AG04449 (cell line): ENCODE results near the gene CDK8.
"Not testable (repeated sequence)": the region's sequence is repeated elsewhere in the genome, so short reads cannot be mapped to it uniquely, and the experiment has no call there.

Experiments
- CTCF ChIA-PET: fragments of 350-600 bp; formaldehyde crosslinking; extraction: SDS; loops from one replicate; lab custom pipeline; 2021; ENCODE audit warnings: antibody characterized with exemption; lab: Yijun Ruan, JAX
- POLR2A ChIA-PET: fragments of 400-600, 350-600 bp; formaldehyde crosslinking; extraction: SDS; loops from one replicate; lab custom pipeline; 2020; ENCODE audit warnings: antibody characterized with exemption, inconsistent platforms; lab: Yijun Ruan, JAX
- DNase-seq: peaks from one replicate; pipeline ENCODE4 v3.0.0-alpha.2; 2010; ENCODE audit warnings: low read depth, low spot score
- H3K4me3 ChIP-seq: 2 replicates; pipeline ENCODE4 v1.5.1; 2011; ENCODE audit warnings: low read depth, mild to moderate bottlenecking, control low read depth, low read length
- CTCF ChIP-seq: IDR thresholded peaks from one replicate; pipeline ENCODE4 v1.5.1; 2011; ENCODE audit warnings: mild to moderate bottlenecking, moderate library complexity, low read length, control low read depth, inconsistent platforms; ENCODE audit not compliant: insufficient read depth; ENCODE audit errors: missing control alignments

Gene CDK8

GRCh38 chr13:26310470-26310869, 56.5 kb downstream of the CDK8 start:
- DNase-seq = no peak
- H3K4me3 ChIP-seq = no peak overlapping the region
- POLR2A ChIA-PET = no interaction called here
- CTCF ChIA-PET = interaction anchor here (0.9 kb wide), 1 partner anchor 11 kb away, joined by 4 read pairs; no protein-coding TSS in a partner anchor
- no peak for TF ChIP-seq CTCF

GRCh38 chr13:26312019-26312418, 58.1 kb downstream of the CDK8 start:
- DNase-seq, H3K4me3 ChIP-seq, POLR2A ChIA-PET: not testable (repeated sequence)
- CTCF ChIA-PET = interaction anchor here (1.5 kb wide), 1 partner anchor 126 kb away, joined by 3 read pairs; no protein-coding TSS in a partner anchor

- DNase-seq, CTCF ChIA-PET, POLR2A ChIA-PET, H3K4me3 ChIP-seq: not testable (repeated sequence)
Measured at GRCh38 chr13:26316095-26316494, 62.2 kb downstream of the CDK8 start.

- ChIA-PET POLR2A (no interaction called here), CTCF (interaction anchor here (1.2 kb wide), 1 partner anchor 10 kb away, joined by 4 read pairs; no protein-coding TSS in a partner anchor)
- TF ChIP-seq CTCF = no peak
- no peak for DNase-seq
- no peak overlapping the region for H3K4me3 ChIP-seq
Measured at GRCh38 chr13:26320766-26321165, 66.8 kb downstream of the CDK8 start.

- POLR2A ChIA-PET = no interaction called here
- CTCF ChIA-PET = no interaction called here
- no peak for TF ChIP-seq CTCF
Measured at GRCh38 chr13:26323127-26323526, 69.2 kb downstream of the CDK8 start.

GRCh38 chr13:26323764-26324163, 69.8 kb downstream of the CDK8 start:
- no peak for DNase-seq
- POLR2A ChIA-PET = no interaction called here
- H3K4me3 ChIP-seq = no peak overlapping the region
- TF ChIP-seq CTCF = no peak
- CTCF ChIA-PET = no interaction called here

More at GRCh38 chr13:26323127-26323526, 69.2 kb downstream of the CDK8 start:
- H3K4me3 ChIP-seq = no peak overlapping the region
- no peak for DNase-seq

- H3K4me3 ChIP-seq = no peak overlapping the region
- ChIA-PET CTCF (no interaction called here), POLR2A (no interaction called here)
- DNase-seq = no peak
- TF ChIP-seq CTCF = no peak
Measured at GRCh38 chr13:26324294-26324693, 70.4 kb downstream of the CDK8 start.

- DNase-seq = no peak
- POLR2A ChIA-PET = no interaction called here
- CTCF ChIA-PET = no interaction called here
- TF ChIP-seq CTCF = no peak
- no peak overlapping the region for H3K4me3 ChIP-seq
Measured at GRCh38 chr13:26324867-26325266, 70.9 kb downstream of the CDK8 start.
